ENCODE measurements around the gene ARPC5. TPM values are rescaled to one million over a fixed set of nuclear protein-coding genes. Genes with fewer than 3 reads are reported as not detected.

The ARPC5 gene
- polyA plus RNA-seq, 1 donor = 163 TPM

DNA sequence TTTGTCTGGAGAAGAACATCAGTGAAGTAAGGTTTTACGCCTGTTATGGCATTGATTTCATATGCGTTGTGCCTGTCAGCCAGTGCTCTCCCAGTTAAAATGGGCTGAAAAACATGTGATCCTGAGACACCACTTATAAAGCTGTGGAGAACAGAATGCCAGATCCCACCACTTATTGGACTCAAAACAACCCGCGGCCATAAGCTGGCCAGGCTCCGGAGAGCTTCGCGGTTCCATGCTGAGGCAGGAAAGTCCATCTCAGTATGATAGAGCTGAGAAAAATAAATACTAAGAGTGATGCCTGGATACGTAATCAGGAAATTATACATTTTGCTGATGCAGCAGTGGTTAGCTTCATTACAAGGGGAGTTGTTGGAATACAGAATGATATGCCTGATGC, 12.5 kb upstream of the ARPC5 start:
- H3K9me3 ChIP-seq (ENCODE audit: control insufficient read depth, low read depth, low read length) = no peaks in the 10 kb centered on the region
- no peak for DNase-seq
- H3K27ac ChIP-seq (ENCODE audit: low read length) = no peak overlapping the region
- H3K27me3 ChIP-seq (ENCODE audit: control insufficient read depth, insufficient read depth, low read length) = no peaks in the 10 kb centered on the region
- H3K4me3 ChIP-seq (ENCODE audit: low read length) = no peak overlapping the region
- H3K36me3 ChIP-seq (ENCODE audit: control insufficient read depth, insufficient read depth, low read length) = no peaks in the 10 kb centered on the region
- H3K4me1 ChIP-seq (ENCODE audit: control insufficient read depth, insufficient read depth, low read length) = peaks cover 11% of the 10 kb centered on the region
- 80% methylated on average over 1 of the region's 8 CpGs for WGBS (ENCODE audit: insufficient coverage, low lambda C conversion rate)

DNA sequence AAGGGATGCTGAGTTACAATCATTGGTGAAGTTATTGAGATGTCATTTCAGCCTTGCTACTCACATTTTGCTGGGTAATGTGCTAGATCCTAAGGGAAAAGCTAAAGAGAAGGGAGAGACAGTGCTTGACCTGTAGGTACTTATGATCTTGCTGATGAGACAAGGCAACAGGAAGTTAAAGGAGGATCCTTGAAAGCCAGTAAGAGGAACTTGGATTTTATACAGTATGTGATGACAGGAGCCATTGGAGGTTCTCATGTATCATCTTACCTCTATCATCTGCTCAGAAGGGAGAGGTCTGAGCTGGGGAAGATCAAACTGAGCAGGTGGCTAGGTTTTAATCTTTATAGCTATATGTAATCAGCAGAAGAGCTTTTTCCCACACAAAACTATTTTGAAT, 11.2 kb upstream of the ARPC5 start:
- Histone ChIP-seq H3K4me1 (ENCODE audit: control insufficient read depth, insufficient read depth, low read length) (peaks cover 2% of the 10 kb centered on the region), H3K9me3 (ENCODE audit: control insufficient read depth, low read depth, low read length) (no peaks in the 10 kb centered on the region), H3K4me3 (ENCODE audit: low read length) (no peak overlapping the region), H3K36me3 (ENCODE audit: control insufficient read depth, insufficient read depth, low read length) (no peaks in the 10 kb centered on the region), H3K27me3 (ENCODE audit: control insufficient read depth, insufficient read depth, low read length) (no peaks in the 10 kb centered on the region), H3K27ac (ENCODE audit: low read length) (no peak overlapping the region)
- DNase-seq = no peak

GRCh38 chr1:183645531-183645930, 9.9 kb upstream of the ARPC5 start:
- 0% methylated on average over 1 of the region's 5 CpGs for WGBS (ENCODE audit: insufficient coverage, low lambda C conversion rate)
- H3K4me3 ChIP-seq (ENCODE audit: low read length) = no peak overlapping the region
- H3K27ac ChIP-seq (ENCODE audit: low read length) = no peak overlapping the region
- no peaks in the 10 kb centered on the region for H3K36me3 ChIP-seq (ENCODE audit: control insufficient read depth, insufficient read depth, low read length)
- no peaks in the 10 kb centered on the region for H3K27me3 ChIP-seq (ENCODE audit: control insufficient read depth, insufficient read depth, low read length)
- peak in 1 of 2 donors; percentile 63 for DNase-seq
- H3K4me1 ChIP-seq (ENCODE audit: control insufficient read depth, insufficient read depth, low read length) = no peaks in the 10 kb centered on the region
- no peaks in the 10 kb centered on the region for H3K9me3 ChIP-seq (ENCODE audit: control insufficient read depth, low read depth, low read length)

DNA sequence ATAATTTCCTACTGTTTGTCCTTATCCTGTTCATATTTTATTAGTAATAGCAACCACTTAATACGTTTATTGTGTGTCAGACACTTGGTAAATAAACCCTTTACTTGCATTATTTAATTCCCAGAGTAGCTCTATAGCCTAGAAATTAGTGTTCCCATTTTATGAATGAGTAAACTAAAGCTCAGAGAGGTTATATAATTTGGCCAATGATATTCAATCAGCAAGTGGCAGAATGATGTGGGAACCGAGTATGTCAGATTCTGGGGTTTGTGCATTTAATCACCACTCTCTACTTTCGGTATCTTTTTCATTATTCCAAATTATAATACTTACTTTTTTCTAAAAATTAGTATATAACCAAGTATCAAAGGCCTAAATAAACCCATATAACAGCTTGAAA, 6.6 kb upstream of the ARPC5 start:
- 85% methylated on average over 3 of the region's 3 CpGs for WGBS (ENCODE audit: insufficient coverage, low lambda C conversion rate)
- Histone ChIP-seq H3K9me3 (ENCODE audit: control insufficient read depth, low read depth, low read length) (no peaks in the 10 kb centered on the region), H3K27ac (ENCODE audit: low read length) (no peak overlapping the region), H3K27me3 (ENCODE audit: control insufficient read depth, insufficient read depth, low read length) (no peaks in the 10 kb centered on the region), H3K4me1 (ENCODE audit: control insufficient read depth, insufficient read depth, low read length) (no peaks in the 10 kb centered on the region), H3K4me3 (ENCODE audit: low read length) (no peak overlapping the region), H3K36me3 (ENCODE audit: control insufficient read depth, insufficient read depth, low read length) (no peaks in the 10 kb centered on the region)
- no peak for DNase-seq

GRCh38 chr1:183640193-183640592, 4.6 kb upstream of the ARPC5 start:
- no peaks in the 10 kb centered on the region for H3K9me3 ChIP-seq (ENCODE audit: control insufficient read depth, low read depth, low read length)
- DNase-seq = no peak
- no peak overlapping the region for H3K4me3 ChIP-seq (ENCODE audit: low read length)
- no peaks in the 10 kb centered on the region for H3K27me3 ChIP-seq (ENCODE audit: control insufficient read depth, insufficient read depth, low read length)
- no peaks in the 10 kb centered on the region for H3K4me1 ChIP-seq (ENCODE audit: control insufficient read depth, insufficient read depth, low read length)
- no CpG with 5 or more reads among the region's 1 CpG for whole genome bisulfite sequencing (ENCODE audit: insufficient coverage, low lambda C conversion rate)
- no peak overlapping the region for H3K27ac ChIP-seq (ENCODE audit: low read length)
- no peaks in the 10 kb centered on the region for H3K36me3 ChIP-seq (ENCODE audit: control insufficient read depth, insufficient read depth, low read length)

DNA sequence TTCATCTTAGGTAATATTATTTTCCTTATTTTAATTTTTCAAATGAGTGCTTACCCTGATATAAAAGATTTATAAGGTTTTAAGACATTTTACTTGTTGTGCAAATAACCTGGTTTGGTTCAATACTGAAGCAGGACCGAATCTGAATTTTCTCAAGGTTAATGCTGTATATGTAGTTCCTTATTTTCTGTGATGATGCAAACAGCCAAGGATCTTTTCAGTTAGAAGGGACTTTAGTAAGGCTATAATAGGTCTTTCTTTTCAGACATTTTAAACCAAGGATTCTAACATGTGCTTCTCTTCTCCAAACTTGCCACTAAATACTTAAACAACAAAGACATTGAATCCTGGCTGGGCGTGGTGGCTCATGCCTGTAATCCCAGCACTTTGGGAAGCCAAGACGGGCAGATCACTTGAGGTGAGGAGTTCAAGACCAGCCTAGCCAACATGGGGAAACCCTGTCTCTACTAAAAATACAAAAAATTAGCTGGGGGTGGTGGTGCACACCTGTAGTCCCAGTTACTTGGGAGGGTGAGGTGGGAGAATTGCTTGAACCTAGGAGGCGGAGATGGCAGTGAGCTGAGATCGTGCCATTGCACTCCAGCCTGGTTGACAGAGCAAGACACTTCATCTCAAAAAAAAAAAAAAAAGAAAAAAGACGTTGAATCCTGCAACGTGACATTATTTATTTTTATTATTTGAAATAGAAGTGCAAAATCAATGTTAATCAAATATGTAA, 3.2 kb upstream of the ARPC5 start:
- no peaks in the 10 kb centered on the region for H3K27me3 ChIP-seq (ENCODE audit: control insufficient read depth, insufficient read depth, low read length)
- no peaks in the 10 kb centered on the region for H3K36me3 ChIP-seq (ENCODE audit: control insufficient read depth, insufficient read depth, low read length)
- 100% methylated on average over 2 of the region's 7 CpGs for WGBS (ENCODE audit: insufficient coverage, low lambda C conversion rate)
- H3K4me1 ChIP-seq (ENCODE audit: control insufficient read depth, insufficient read depth, low read length) = no peaks in the 10 kb centered on the region
- DNase-seq = no peak
- no peaks in the 10 kb centered on the region for H3K9me3 ChIP-seq (ENCODE audit: control insufficient read depth, low read depth, low read length)
- H3K27ac ChIP-seq (ENCODE audit: low read length) = no peak overlapping the region
- no peak overlapping the region for H3K4me3 ChIP-seq (ENCODE audit: low read length)

GRCh38 chr1:183636783-183637182, 1.2 kb upstream of the ARPC5 start:
- no peak for DNase-seq
- WGBS (ENCODE audit: insufficient coverage, low lambda C conversion rate) = 58% methylated on average over 3 of the region's 5 CpGs
- H3K36me3 ChIP-seq (ENCODE audit: control insufficient read depth, insufficient read depth, low read length) = no peaks in the 10 kb centered on the region
- peaks cover 9% of the 10 kb centered on the region for H3K4me1 ChIP-seq (ENCODE audit: control insufficient read depth, insufficient read depth, low read length)
- no peaks in the 10 kb centered on the region for H3K9me3 ChIP-seq (ENCODE audit: control insufficient read depth, low read depth, low read length)
- no peak overlapping the region for H3K27ac ChIP-seq (ENCODE audit: low read length)
- H3K27me3 ChIP-seq (ENCODE audit: control insufficient read depth, insufficient read depth, low read length) = no peaks in the 10 kb centered on the region
- no peak overlapping the region for H3K4me3 ChIP-seq (ENCODE audit: low read length)

DNA sequence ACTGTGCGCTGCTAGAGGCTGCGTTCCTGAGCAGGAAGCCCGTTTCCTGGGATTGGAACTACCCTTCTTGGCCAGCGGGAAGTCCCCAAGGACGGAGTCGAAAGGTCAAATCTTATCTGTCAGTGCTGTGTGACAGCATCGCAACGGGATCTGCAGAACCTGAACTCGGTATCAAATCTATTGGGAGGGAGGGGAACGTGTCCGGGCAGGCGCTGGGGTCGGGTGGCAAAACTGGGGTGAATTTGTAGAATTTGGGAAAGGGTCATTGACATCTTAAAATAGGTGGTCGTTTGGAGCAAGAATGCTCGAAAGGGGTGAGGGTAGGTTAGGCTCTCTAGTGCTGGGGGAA, 725 bp upstream of the ARPC5 start:
- Histone ChIP-seq H3K4me3 (ENCODE audit: low read length) (peak overlapping the region; percentile 92), H3K36me3 (ENCODE audit: control insufficient read depth, insufficient read depth, low read length) (no peaks in the 10 kb centered on the region), H3K27me3 (ENCODE audit: control insufficient read depth, insufficient read depth, low read length) (no peaks in the 10 kb centered on the region), H3K4me1 (ENCODE audit: control insufficient read depth, insufficient read depth, low read length) (peaks cover 9% of the 10 kb centered on the region), H3K9me3 (ENCODE audit: control insufficient read depth, low read depth, low read length) (no peaks in the 10 kb centered on the region), H3K27ac (ENCODE audit: low read length) (peak overlapping the region; percentile 91)
- peak in 1 of 2 donors; percentile 49 for DNase-seq
- WGBS (ENCODE audit: insufficient coverage, low lambda C conversion rate) = 0% methylated on average over 1 of the region's 15 CpGs

DNA sequence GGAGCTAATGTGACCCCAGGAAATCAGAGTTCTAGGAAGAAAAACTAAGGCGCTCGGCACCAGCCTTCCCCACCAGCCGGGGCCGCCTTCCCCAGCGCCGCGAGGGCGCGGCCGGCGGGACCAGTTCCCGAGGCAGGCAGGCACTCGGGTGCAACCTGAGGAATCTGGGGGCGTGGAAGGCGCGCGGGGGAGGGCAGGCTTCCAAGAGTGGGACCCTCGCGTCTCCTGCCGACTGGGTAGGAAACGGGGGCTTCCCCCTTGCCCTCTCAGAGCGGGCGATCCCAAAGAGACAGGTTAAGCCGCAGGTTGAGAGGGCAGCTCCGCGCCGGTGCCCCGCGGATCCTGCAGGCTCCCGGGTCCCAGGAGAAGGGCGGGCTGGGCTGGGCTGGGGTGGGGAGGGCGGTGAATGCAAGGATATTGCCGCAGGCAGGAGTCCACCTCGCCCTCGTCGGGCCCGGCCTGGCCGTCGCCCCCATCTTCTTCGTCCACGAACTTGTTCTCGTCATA, 431 bp downstream of the ARPC5 start:
- Histone ChIP-seq H3K4me1 (ENCODE audit: control insufficient read depth, insufficient read depth, low read length) (peaks cover 9% of the 10 kb centered on the region), H3K9me3 (ENCODE audit: control insufficient read depth, low read depth, low read length) (no peaks in the 10 kb centered on the region), H3K27ac (ENCODE audit: low read length) (peak overlapping the region; percentile 91), H3K4me3 (ENCODE audit: low read length) (peak overlapping the region; percentile 92), H3K27me3 (ENCODE audit: control insufficient read depth, insufficient read depth, low read length) (no peaks in the 10 kb centered on the region), H3K36me3 (ENCODE audit: control insufficient read depth, insufficient read depth, low read length) (peaks cover 7% of the 10 kb centered on the region)
- peak in 1 of 2 donors; percentile 30 for DNase-seq
- 0% methylated on average over 3 of the region's 42 CpGs for WGBS (ENCODE audit: insufficient coverage, low lambda C conversion rate)

GRCh38 chr1:183634429-183635065, 1.0 kb downstream of the ARPC5 start:
- peaks cover 9% of the 10 kb centered on the region for H3K4me1 ChIP-seq (ENCODE audit: control insufficient read depth, insufficient read depth, low read length)
- H3K4me3 ChIP-seq (ENCODE audit: low read length) = peak overlapping the region; percentile 92
- H3K27ac ChIP-seq (ENCODE audit: low read length) = peak overlapping the region; percentile 91
- WGBS (ENCODE audit: insufficient coverage, low lambda C conversion rate) = 0% methylated on average over 4 of the region's 10 CpGs
- DNase-seq = no peak
- H3K27me3 ChIP-seq (ENCODE audit: control insufficient read depth, insufficient read depth, low read length) = no peaks in the 10 kb centered on the region
- H3K36me3 ChIP-seq (ENCODE audit: control insufficient read depth, insufficient read depth, low read length) = peaks cover 10% of the 10 kb centered on the region
- no peaks in the 10 kb centered on the region for H3K9me3 ChIP-seq (ENCODE audit: control insufficient read depth, low read depth, low read length)

All from large intestine (tissue), 3 donors.